AG04449 (cell line): ENCODE data around the gene SERPINE1.

Experiments used
- CTCF ChIA-PET: fragments of 350-600 bp; formaldehyde crosslinking; extraction: SDS; loops from one replicate; lab custom pipeline; 2021; ENCODE audit warnings: antibody characterized with exemption; lab: Yijun Ruan, JAX
- POLR2A ChIA-PET: fragments of 400-600, 350-600 bp; formaldehyde crosslinking; extraction: SDS; loops from one replicate; lab custom pipeline; 2020; ENCODE audit warnings: antibody characterized with exemption, inconsistent platforms; lab: Yijun Ruan, JAX
- DNase-seq: peaks from one replicate; pipeline ENCODE4 v3.0.0-alpha.2; 2010; ENCODE audit warnings: low read depth, low spot score
- H3K4me3 ChIP-seq: 2 replicates; pipeline ENCODE4 v1.5.1; 2011; ENCODE audit warnings: low read depth, mild to moderate bottlenecking, control low read depth, low read length
- TF ChIP-seq, protein P1 (sequence below): IDR thresholded peaks from one replicate; pipeline ENCODE4 v1.5.1; 2011; ENCODE audit warnings: mild to moderate bottlenecking, moderate library complexity, low read length, control low read depth, inconsistent platforms; ENCODE audit not compliant: insufficient read depth; ENCODE audit errors: missing control alignments

The SERPINE1 gene

DNA sequence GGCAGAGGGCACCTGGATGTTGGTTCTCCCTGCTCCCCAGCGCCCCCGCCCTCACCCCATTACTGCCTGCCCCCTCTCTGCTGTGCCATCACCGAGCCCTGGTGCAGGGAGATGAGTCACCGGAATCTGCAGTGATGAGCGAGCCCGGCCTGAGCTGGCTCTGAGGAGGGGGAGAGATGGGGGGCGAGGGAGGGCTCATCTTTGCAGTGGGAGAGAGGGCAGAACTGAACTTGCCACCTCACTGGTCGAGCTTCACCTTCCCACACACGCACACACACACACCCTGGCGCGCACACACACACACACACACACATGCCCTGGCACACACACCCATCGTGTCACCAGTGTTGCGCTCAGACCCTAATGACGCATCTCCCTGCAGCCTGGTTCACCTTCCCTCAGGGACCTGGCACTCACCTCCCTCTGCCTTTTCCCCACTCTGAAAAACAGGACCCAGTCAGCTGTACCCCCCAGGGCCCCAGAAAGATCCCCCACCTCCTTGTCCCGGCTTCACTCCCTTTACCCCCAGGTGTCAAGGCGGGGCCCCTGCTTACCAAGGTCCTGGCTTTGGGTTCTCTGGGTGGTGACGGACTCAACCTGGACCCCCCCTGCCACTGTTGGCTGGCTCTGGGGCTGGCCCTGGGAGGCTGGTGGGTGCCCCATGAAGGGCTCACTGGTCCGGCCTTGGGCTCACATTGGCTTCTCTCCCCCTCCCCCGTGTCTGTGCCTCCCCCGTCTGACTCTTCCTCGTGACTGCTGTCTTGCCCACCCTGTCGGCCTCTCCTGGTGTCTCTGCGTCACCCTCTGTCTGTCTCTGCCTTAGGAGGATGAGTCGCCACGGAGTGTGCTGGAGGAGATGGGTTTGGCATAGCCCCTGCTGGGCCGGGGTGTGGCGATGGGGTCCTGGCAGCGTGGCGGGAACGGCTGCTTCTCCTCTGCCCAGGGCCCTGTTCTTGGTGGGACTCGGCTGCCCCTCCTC is 33.1 kb downstream of the SERPINE1 start:
- no peak for DNase-seq
- ChIA-PET POLR2A (interaction anchor here (0.5 kb wide), 1 partner anchor 270 kb away, joined by 3 read pairs; the partner anchor contains the start of gene UFSP1), CTCF (interaction anchor here (1.0 to 8.7 kb wide), 4 partner anchors 9 to 33 kb away, joined by 4 to 59 read pairs (median 9); no protein-coding TSS in a partner anchor)
- TF ChIP-seq, protein P1, sequence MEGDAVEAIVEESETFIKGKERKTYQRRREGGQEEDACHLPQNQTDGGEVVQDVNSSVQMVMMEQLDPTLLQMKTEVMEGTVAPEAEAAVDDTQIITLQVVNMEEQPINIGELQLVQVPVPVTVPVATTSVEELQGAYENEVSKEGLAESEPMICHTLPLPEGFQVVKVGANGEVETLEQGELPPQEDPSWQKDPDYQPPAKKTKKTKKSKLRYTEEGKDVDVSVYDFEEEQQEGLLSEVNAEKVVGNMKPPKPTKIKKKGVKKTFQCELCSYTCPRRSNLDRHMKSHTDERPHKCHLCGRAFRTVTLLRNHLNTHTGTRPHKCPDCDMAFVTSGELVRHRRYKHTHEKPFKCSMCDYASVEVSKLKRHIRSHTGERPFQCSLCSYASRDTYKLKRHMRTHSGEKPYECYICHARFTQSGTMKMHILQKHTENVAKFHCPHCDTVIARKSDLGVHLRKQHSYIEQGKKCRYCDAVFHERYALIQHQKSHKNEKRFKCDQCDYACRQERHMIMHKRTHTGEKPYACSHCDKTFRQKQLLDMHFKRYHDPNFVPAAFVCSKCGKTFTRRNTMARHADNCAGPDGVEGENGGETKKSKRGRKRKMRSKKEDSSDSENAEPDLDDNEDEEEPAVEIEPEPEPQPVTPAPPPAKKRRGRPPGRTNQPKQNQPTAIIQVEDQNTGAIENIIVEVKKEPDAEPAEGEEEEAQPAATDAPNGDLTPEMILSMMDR: no peak
- H3K4me3 ChIP-seq: no peak overlapping the region

DNA sequence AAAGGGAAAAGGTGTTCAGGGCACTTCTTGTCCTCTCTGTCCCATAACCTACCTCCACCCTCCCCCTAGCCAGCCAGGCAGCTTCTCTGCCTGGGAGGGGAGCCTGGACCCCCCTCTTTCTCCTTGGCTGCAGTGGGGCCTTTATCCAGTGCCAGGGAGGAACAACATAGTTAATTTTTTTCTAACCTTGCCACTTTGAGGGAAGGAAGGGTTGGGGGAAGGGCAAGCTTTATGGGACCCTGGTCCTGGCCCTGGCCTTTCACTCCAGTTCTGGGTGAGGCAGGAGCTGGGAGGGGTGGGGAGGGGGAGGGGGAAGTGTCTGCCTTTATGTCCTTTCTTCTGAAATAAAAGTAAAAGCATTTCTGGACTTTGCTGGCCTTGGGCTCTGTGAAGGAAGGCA is 34.0 kb downstream of the SERPINE1 start:
- no peak overlapping the region for H3K4me3 ChIP-seq
- ChIA-PET POLR2A (no interaction called here), CTCF (interaction anchor here (1.3 to 3.8 kb wide), 3 partner anchors 10 to 32 kb away, joined by 4 to 13 read pairs (median 5); no protein-coding TSS in a partner anchor)
- no peak for DNase-seq
- TF ChIP-seq, protein P1: no peak

DNA sequence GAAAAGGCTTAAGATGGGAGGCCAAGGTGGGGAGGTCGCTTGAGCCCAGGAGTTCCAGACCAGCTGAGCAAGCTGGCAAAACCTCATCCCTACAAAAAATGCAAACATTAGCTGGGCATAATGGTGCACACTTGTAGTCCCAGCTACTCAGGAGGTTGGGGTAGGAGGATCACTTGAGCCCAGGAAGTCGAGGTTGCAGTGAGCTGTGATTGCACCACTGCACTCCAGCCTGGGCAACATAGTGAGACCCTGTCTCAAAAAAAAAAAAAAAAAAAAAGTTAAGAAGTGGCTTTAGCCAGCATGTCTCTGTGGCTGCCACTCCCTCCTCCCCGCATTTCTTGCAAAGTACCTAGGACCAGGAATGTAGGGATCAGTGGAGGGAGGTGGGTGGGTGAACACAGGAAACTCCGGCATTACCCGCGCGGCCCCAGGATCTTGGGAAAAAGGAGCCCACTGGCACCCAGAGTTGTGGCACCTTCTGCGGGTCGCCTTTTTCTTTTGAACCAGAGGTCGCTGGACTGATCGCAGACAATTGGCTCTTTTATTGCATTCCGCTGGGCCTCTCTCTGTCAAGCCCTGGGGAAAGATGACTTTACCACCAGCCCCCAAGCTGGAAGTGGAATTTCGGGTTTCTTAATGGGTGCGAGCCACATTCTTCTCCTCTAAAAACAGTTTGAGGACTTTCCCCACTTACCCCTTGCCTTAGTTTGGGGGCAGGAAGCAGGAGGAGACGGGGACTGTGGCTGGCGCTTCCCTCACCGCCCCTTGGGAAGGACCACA is 35.0 kb downstream of the SERPINE1 start:
- no peak overlapping the region for H3K4me3 ChIP-seq
- no peak for DNase-seq
- CTCF ChIA-PET: interaction anchor here (1.3 to 3.8 kb wide), 3 partner anchors 9 to 31 kb away, joined by 4 to 13 read pairs (median 5); no protein-coding TSS in a partner anchor
- TF ChIP-seq, protein P1: no peak
- POLR2A ChIA-PET: no interaction called here

DNA sequence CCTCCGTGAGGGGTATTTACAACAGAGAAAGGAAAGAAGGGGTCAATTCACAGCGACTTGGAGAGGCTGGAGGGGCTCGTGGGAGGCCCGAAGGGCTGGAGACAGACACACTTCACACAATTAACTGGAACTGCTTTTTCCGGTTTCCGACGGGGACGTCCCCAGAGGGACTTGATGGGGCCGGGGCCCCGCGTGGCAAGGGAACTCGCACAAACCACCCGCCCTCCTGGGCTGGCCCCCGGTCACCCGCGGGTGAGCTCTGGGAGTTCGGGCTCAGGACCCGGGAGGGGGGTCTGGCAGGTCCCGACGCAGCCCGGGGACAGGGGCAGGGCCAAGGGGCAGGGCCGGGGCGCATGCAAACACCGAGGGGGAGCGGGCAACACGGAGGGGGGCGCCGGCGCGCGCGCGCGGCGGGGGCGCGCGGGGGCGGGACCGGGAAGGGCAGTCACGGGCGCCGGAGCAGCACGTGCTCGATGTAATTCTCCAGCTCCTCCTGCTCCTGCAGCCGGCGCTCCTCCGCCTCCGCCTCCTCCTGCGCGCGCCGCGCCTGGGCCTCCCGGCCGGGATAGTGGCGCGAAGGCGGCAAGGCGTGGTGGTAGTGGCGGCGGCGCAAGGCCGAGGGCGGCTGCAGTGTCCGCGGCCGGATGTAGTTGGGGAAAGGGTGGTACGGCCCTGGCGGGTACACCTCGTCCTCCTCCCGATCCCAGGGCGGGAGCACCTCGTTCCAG is 35.8 kb downstream of the SERPINE1 start:
- peak overlapping the region; percentile 33 for H3K4me3 ChIP-seq
- no peak for DNase-seq
- TF ChIP-seq, protein P1: no peak
- ChIA-PET POLR2A (no interaction called here), CTCF (interaction anchor here (0.8 to 1.5 kb wide), 5 partner anchors 18 to 120 kb away, joined by 3 to 7 read pairs (median 4); no protein-coding TSS in a partner anchor)

DNA sequence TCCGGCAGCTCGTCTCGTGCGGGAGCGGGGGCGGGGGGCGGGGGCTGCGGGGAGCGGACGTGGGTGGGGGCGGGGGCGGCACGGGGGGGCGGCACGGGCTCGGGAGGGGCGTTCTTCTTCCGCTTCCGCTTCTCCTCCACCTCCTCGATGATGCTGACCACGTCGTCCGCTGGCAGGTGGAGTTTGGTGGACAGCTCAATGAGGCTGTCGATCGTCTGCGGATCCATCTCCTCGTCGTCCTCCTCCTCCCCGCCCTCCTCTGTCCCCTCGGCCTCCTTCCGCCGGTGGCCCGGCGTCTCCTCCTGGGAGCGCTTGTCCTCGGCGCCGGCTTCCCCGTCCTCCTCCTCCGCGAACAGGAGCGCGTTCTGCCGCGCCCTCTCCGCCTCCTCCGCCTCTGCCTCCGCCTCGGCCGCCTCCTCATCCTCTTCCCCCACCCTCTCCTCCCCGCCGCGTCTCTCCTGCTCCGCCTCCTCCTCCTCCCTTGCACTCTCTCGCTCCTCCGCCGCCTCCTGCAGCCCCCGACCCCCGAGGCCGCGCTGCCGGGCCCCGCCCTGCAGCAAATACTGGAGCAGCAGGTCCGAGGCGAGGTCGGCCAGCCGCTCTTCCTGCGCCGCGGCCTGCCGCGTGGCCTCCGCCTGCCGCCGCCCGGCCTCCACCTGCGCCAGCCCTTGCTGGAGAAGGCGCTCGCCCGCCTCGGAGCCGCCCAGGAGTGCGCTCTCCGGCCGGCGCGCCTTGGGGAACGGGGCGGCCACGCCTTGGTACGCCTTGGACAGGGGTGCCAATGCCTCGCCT is 36.6 kb downstream of the SERPINE1 start:
- H3K4me3 ChIP-seq: peak overlapping the region; percentile 38
- TF ChIP-seq, protein P1: no peak
- no peak for DNase-seq
- POLR2A ChIA-PET: no interaction called here
- CTCF ChIA-PET: interaction anchor here (0.8 to 2.7 kb wide), 9 partner anchors 19 to 119 kb away, joined by 3 to 28 read pairs (median 4); partner anchors contain the start of gene FIS1
